Adipose tissue (tissue), 3 donors: ENCODE measurements around the gene TBC1D22A. TPM values are rescaled to one million over a fixed set of nuclear protein-coding genes. Genes with fewer than 3 reads are reported as not detected.

Source experiments
- H3K27ac ChIP-seq: one replicate; pipeline ENCODE4 v1.5.1; 2013; ENCODE audit warnings: low read depth, low read length
- WGBS, 3 donors: extraction: QIAGEN DNeasy Blood & Tissue Kit; methylation state at CpG; one replicate each; pipeline ENCODE4 v1.1.7; 2013; 5-methylcytosine and 5-hydroxymethylcytosine counted together
- polyA plus RNA-seq, 3 donors: library from polyadenylated mRNA; stranded (reverse); fragments of 200-250 nt; gene quantifications; one replicate each; pipeline ENCODE4 v1.2.3, GENCODE V29; 2013
- donor health status: healthy with polysubstance abuse.
- donor health status: Bipolar disorder and iron deficiency.
- donor health status: healthy.

TBC1D22A gene
- polyA plus RNA-seq, 3 donors, result 13.3 to 16.7 (median 15.4) TPM

- 98 to 99% (median 98%) methylated on average over 2 of the region's 2 CpGs for WGBS, 3 donors
Measured at GRCh38 chr22:46835693-46836092, 73.2 kb downstream of the TBC1D22A start.

GRCh38 chr22:46841522-46841921 lies 79.1 kb downstream of the TBC1D22A start:
- WGBS, 3 donors, result 94 to 97% (median 96%) methylated on average over 3 of the region's 3 CpGs
- no peak overlapping the region for H3K27ac ChIP-seq

More at GRCh38 chr22:46835693-46836092, 73.2 kb downstream of the TBC1D22A start:
- H3K27ac ChIP-seq, result no peak overlapping the region

DNA sequence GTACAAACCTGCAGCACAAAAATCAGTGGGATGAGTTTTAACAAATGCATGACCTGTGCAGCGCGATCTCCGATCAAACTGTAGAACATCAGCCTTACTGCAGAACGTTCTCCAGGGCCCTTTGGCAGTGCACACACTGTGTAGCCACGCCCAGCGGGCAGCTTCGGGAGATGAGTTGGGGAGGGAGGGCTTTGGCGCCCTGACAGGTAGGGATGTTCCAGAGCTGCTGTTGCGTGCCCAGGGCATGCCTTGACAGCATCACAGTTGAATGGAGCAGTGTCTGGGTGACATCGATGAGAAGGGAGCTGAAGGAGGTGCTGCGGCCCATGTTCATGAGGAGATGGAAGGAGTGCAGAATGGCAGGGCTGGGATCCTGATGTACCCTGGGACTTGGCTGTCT lies 80.2 kb downstream of the TBC1D22A start:
- 85 to 88% (median 87%) methylated on average over 11 of the region's 11 CpGs for WGBS, 3 donors

GRCh38 chr22:46843821-46844255 lies 81.4 kb downstream of the TBC1D22A start:
- no peak overlapping the region for H3K27ac ChIP-seq
- 69 to 76% (median 75%) methylated on average over 10 of the region's 10 CpGs for WGBS, 3 donors

More for the DNA sequence above, 80.2 kb downstream of the TBC1D22A start:
- no peak overlapping the region for H3K27ac ChIP-seq

GRCh38 chr22:46844606-46845210 lies 82.3 kb downstream of the TBC1D22A start:
- WGBS, 3 donors, result 83 to 86% (median 85%) methylated on average over 11 of the region's 11 CpGs
- no peak overlapping the region for H3K27ac ChIP-seq

DNA sequence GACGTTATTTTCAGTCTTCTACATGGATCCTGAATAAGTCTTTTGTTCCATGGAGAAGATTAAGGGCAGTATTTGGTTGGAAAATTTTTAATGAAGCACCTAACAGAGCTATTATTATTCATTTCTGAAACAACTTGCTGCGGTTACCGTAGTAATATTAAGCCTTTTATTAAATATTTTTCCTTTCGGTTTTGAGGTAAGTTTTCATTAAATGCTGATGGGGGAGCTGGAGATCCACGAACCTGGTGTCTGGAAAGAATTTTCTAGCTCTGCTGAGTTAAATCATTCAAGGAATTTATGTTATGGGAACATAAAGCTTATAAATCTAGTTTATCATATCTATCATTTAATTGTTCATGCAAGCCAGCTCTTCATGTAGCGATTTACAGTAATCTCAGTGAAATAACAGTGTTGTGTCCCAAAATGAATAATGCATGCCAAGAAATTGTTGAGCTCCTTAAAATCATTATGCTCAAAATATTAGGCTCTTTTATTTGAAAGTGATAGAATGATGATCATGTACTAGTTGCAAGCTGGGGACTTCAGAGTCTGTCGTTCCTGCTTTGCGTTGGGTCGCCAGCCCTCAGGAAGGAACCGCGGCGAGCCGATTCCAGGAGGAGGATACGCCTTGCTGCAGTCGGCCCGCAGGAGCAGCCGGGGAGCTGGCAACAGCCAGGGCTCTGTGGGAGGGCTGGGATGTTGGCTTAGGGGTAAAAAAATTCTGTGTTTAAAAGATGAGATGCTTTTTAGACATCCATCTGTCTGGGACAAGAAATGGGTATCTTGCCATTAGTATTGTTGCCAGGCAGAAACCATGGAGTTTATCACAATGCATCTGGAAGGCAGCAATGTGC lies 83.1 kb downstream of the TBC1D22A start:
- no peak overlapping the region for H3K27ac ChIP-seq
- 52 to 69% (median 53%) methylated on average over 17 of the region's 17 CpGs for WGBS, 3 donors

GRCh38 chr22:46846150-46846831 lies 83.8 kb downstream of the TBC1D22A start:
- 84 to 92% (median 88%) methylated on average over 17 of the region's 17 CpGs for WGBS, 3 donors
- no peak overlapping the region for H3K27ac ChIP-seq

GRCh38 chr22:46846832-46847355 lies 84.4 kb downstream of the TBC1D22A start:
- no peak overlapping the region for H3K27ac ChIP-seq
- WGBS, 3 donors, result 80 to 92% (median 81%) methylated on average over 12 of the region's 12 CpGs

DNA sequence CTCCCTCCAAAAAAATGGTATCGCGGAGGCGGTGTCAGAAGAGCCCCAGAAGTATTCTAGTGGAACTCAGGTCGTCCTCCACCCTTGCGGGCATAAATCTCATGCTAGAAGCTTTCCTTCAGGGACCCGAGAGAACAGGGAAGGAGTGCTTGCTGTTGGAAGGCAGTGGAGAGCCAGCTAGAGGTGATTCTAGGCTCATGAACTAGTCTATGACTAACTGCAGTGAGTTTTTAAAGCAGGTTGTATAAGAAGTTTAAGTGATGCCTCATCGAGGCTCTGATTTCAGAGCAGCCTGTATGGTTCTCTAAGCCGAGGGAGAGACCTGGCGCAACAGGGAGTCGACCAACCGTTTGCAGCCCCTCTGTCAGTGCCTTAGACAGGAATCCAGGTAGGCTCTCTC lies 85.7 kb downstream of the TBC1D22A start:
- H3K27ac ChIP-seq, result no peak overlapping the region
- WGBS, 3 donors, result 91 to 94% (median 91%) methylated on average over 11 of the region's 11 CpGs

DNA sequence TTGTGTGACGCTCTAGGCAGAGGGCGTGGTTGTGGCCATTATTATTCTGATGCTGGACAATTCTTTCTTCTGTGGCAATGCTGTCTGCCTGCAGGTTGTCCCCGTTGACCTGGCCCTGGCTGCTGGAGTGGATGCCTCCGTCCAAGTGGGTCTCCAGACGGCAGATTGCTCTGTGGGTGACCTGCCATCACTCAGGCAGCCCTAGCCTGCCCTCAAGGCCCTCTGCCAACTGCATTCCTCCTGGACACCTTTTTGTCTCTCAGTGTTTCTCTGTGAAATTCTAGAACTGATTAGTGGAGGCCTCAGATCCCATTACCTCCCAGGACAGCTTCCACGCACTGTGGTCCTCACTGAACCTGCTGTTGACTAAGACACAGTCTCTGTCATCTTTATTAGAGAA lies 86.7 kb downstream of the TBC1D22A start:
- WGBS, 3 donors, result 93 to 95% (median 94%) methylated on average over 6 of the region's 6 CpGs
- H3K27ac ChIP-seq, result no peak overlapping the region

DNA sequence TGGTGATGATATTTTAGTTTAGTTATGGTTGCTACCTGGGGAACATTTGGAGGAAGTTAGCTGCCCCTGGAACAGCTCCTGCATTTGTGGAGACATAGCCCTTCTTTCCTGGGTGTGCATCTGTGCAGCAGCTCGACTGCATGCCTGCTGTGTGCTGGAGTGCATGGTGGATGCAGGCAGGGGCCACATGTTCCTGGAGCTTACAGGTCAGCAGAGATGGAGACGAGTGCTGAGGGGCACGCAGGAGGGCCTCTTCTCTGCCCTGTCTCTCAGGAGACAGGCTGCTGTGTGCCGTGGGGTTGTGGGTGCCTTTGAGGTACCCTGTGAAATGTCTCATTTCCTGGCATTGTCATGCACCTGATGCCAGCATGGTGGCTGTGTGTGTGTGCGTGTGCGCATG lies 87.5 kb downstream of the TBC1D22A start:
- 89 to 94% (median 92%) methylated on average over 6 of the region's 6 CpGs for WGBS, 3 donors

DNA sequence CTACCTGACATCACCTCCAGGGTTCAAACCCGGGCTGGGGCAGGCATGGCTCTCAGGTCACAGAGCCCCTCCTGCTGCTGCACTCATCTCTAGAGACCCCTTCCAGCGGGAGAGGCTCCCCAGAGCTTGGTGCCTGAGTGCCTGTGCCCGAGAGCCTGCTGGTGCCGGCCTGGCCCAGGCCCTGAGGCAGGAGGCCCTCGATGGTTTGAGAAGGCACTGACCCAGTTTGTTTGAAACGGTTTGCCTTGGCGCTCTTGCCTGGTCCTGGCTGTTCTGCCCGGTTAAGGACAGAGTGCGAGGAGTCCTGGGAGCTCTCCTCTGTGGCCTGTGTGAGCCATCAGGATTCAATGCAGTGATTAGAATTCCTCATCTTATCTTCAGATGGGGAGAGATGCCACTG lies 88.9 kb downstream of the TBC1D22A start:
- no peak overlapping the region for H3K27ac ChIP-seq
- 90 to 99% (median 98%) methylated on average over 9 of the region's 9 CpGs for WGBS, 3 donors

More for the DNA sequence above, 87.5 kb downstream of the TBC1D22A start:
- H3K27ac ChIP-seq, result no peak overlapping the region

GRCh38 chr22:46851941-46852340 lies 89.5 kb downstream of the TBC1D22A start:
- H3K27ac ChIP-seq, result no peak overlapping the region
- 93 to 96% (median 93%) methylated on average over 9 of the region's 9 CpGs for WGBS, 3 donors

GRCh38 chr22:46852771-46853170 lies 90.3 kb downstream of the TBC1D22A start:
- H3K27ac ChIP-seq, result no peak overlapping the region
- 96 to 97% (median 97%) methylated on average over 14 of the region's 14 CpGs for WGBS, 3 donors

GRCh38 chr22:46853191-46853590 lies 90.7 kb downstream of the TBC1D22A start:
- H3K27ac ChIP-seq, result no peak overlapping the region
- WGBS, 3 donors, result 89 to 91% (median 90%) methylated on average over 16 of the region's 16 CpGs

DNA sequence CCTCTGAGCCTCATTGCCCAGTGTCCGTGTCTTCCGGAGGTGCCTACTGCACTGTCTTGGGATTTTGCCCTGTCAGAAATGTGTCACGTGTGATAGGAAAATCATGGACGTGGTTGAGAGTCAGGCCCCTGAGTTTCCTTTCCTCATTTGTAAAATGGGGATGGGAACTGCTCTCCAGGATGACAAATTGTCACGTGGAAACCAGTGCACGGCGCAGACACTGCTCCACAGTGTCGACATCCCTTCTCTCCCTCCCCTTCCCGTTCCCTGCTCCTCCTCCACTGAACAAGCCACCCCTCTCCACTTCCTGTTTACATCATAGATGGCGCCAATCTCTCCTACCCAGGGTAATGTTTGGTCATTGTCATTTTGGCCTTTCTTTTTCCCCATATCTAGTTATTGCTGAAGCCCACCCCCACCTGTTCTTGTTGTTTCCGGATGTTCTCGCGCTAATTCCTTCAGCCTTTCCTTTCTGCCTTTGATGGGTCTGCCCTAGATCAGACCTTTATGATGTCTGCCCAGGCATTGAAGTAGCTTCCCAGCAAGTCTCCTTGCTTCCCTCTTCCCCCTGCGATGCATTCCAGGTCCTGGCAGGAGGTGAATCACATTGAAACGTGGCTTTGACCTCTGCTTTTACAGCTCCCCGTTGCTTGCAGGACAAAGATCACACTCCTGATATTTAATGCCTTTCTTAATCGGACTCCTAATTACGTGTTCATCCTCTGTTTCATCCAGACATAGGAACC lies 91.8 kb downstream of the TBC1D22A start:
- H3K27ac ChIP-seq, result no peak overlapping the region
- 52 to 83% (median 57%) methylated on average over 18 of the region's 18 CpGs for WGBS, 3 donors

DNA sequence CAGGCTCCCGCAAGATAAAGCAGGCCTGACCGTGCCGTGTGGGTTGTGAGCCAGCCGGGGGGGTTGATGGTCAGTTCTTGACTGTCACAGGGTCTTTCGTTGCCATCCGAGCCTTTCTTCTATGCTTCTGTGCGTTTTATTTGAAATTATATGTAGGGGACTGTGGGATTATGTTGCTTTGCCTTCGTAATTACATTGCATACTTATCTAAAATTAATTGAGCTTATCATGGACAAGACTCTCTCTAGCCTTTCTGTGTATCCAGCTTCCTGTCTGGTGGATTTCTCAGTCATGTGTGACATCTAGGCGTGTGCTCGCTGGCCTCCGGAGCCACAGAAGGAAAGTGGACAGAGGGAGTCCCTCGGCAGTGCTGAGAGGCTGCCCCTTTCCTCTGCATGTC lies 93.2 kb downstream of the TBC1D22A start:
- no peak overlapping the region for H3K27ac ChIP-seq
- WGBS, 3 donors, result 94 to 96% (median 95%) methylated on average over 12 of the region's 12 CpGs

- 86 to 92% (median 89%) methylated on average over 3 of the region's 3 CpGs for WGBS, 3 donors
- no peak overlapping the region for H3K27ac ChIP-seq
Measured at GRCh38 chr22:46856661-46857060, 94.2 kb downstream of the TBC1D22A start.
